Prostate gland (tissue), 2 donors: Measurements from ENCODE around the gene TSPAN11. TPM values are rescaled to one million over a fixed set of nuclear protein-coding genes. Genes with fewer than 3 reads are reported as not detected.
"Not testable (repeated sequence)": the region's sequence is repeated elsewhere in the genome, so short reads cannot be mapped to it uniquely, and the experiment has no call there.

Source experiments
- DNase-seq: peaks from one replicate; pipeline ENCODE4 v3.0.0-alpha.2; 2019; ENCODE audit warnings: low spot score
- H3K27ac ChIP-seq, 2 donors: fragments of 200-600 bp; sonication (generic); 2 replicates each; pipeline ENCODE4 v1.5.1; 2017 to 2019
- H3K27me3 ChIP-seq: fragments of 200-600 bp; sonication (generic); replicated peaks from 2 replicates; pipeline ENCODE4 v1.5.1; 2019; ENCODE audit not compliant: insufficient read depth
- H3K36me3 ChIP-seq, 2 donors: fragments of 200-600 bp; sonication (generic); 1 replicate in 1 of 2; 2 replicates in 1 of 2; pipeline versions ENCODE4 v1.5.1 to v1.8.1; 2017 to 2019
- H3K4me1 ChIP-seq: fragments of 200-600 bp; sonication (generic); replicated peaks from 2 replicates; pipeline ENCODE4 v1.5.1; 2019
- H3K4me3 ChIP-seq, 2 donors: fragments of 200-600 bp; sonication (generic); 2 replicates each; pipeline ENCODE4 v1.5.1; 2017 to 2019
- H3K9me3 ChIP-seq: fragments of 200-600 bp; sonication (generic); 2 replicates; pipeline ENCODE4 v1.5.1; 2017
- CTCF ChIP-seq, 4 experiments: fragments of 200-600 bp in 2 of 4; fragments of 450-650 bp in 2 of 4; sonication (generic) in 2 of 4; IDR thresholded peaks; 1 replicate in 3 of 4; 2 replicates in 1 of 4; pipeline ENCODE4 v1.5.1; 2016 to 2019; ENCODE audit warnings: antibody characterized with exemption in 4 of 4, mild to moderate bottlenecking in 2 of 4, moderate library complexity in 2 of 4
- POLR2A ChIP-seq: fragments of 450-650 bp; IDR thresholded peaks from one replicate; pipeline ENCODE4 v1.6.1; 2016; ENCODE audit warnings: antibody characterized with exemption, mild to moderate bottlenecking
- POLR2AphosphoS5 ChIP-seq: sonication (generic); formaldehyde crosslinking; IDR thresholded peaks from one replicate; pipeline ENCODE4 v1.6.1; 2017; ENCODE audit warnings: antibody characterized with exemption
- WGBS: methylation state at CpG from one replicate; pipeline ENCODE4 v1.1.5; 2018; 5-methylcytosine and 5-hydroxymethylcytosine counted together
- intact Hi-C: fragments of 100-400 bp; cut with DNase I; formaldehyde crosslinking; loops from one replicate; pipeline ENCODE4 v1.14.2; 2022
- total RNA-seq, 2 donors: library from RNA; depleted of rRNA; stranded (reverse); fragments of >200 nt; gene quantifications; one replicate each; pipeline ENCODE4 v1.1.0, GENCODE V29; 2016

The TSPAN11 gene
- total RNA-seq, 2 donors from 2014 or later = 1.0 to 4.1 TPM

GRCh38 chr12:31011336-31011735 lies 84.8 kb downstream of the TSPAN11 start:
- intact Hi-C loops = no loop called here
- WGBS = 81% methylated on average over 4 of the region's 5 CpGs

GRCh38 chr12:31011746-31012566 lies 85.4 kb downstream of the TSPAN11 start:
- H3K9me3 ChIP-seq = no peaks in the 10 kb centered on the region
- WGBS = 91% methylated on average over 11 of the region's 11 CpGs

More at GRCh38 chr12:31011336-31011735, 84.8 kb downstream of the TSPAN11 start:
- no peak for DNase-seq
- H3K36me3 ChIP-seq = no peaks in the 10 kb centered on the region
- no peaks in the 10 kb centered on the region for H3K27me3 ChIP-seq
- TF ChIP-seq CTCF (IDR thresholded peaks at IDR 0.05) (no peak), POLR2A (no peak), POLR2AphosphoS5 (no peak)
- no peak overlapping the region for H3K27ac ChIP-seq
- H3K4me3 ChIP-seq = no peak overlapping the region
- no peaks in the 10 kb centered on the region for H3K4me1 ChIP-seq
- no peaks in the 10 kb centered on the region for H3K9me3 ChIP-seq

GRCh38 chr12:31012567-31012891 lies 86.0 kb downstream of the TSPAN11 start:
- DNase-seq, H3K27ac ChIP-seq, H3K27me3 ChIP-seq, H3K36me3 ChIP-seq, H3K4me3 ChIP-seq, H3K9me3 ChIP-seq, H3K4me1 ChIP-seq, intact Hi-C loops: not testable (repeated sequence)
- 93% methylated on average over 7 of the region's 7 CpGs for WGBS

More at GRCh38 chr12:31011746-31012566, 85.4 kb downstream of the TSPAN11 start:
- no peak for DNase-seq
- H3K4me1 ChIP-seq = no peaks in the 10 kb centered on the region
- intact Hi-C loops = no loop called here
- TF ChIP-seq POLR2AphosphoS5 (no peak), CTCF (IDR thresholded peaks at IDR 0.05) (no peak), POLR2A (no peak)
- H3K36me3 ChIP-seq = no peaks in the 10 kb centered on the region
- no peaks in the 10 kb centered on the region for H3K27me3 ChIP-seq
- no peak overlapping the region for H3K27ac ChIP-seq
- H3K4me3 ChIP-seq = no peak overlapping the region

GRCh38 chr12:31015215-31015614 lies 88.7 kb downstream of the TSPAN11 start:
- intact Hi-C loops = no loop called here
- Histone ChIP-seq H3K4me1 (no peaks in the 10 kb centered on the region), H3K27me3 (no peaks in the 10 kb centered on the region), H3K27ac (no peak overlapping the region), H3K9me3 (no peaks in the 10 kb centered on the region), H3K36me3 (no peaks in the 10 kb centered on the region), H3K4me3 (no peak overlapping the region)
- 91% methylated on average over 13 of the region's 13 CpGs for WGBS
- DNase-seq = no peak
- TF ChIP-seq POLR2AphosphoS5 (no peak), CTCF (IDR thresholded peaks at IDR 0.05) (no peak)

GRCh38 chr12:31016057-31016456 lies 89.5 kb downstream of the TSPAN11 start:
- H3K36me3 ChIP-seq = no peaks in the 10 kb centered on the region
- H3K27me3 ChIP-seq = no peaks in the 10 kb centered on the region
- no peaks in the 10 kb centered on the region for H3K4me1 ChIP-seq
- DNase-seq = no peak
- intact Hi-C loops = no loop called here
- no peak overlapping the region for H3K27ac ChIP-seq
- H3K4me3 ChIP-seq = no peak overlapping the region
- no peaks in the 10 kb centered on the region for H3K9me3 ChIP-seq
- TF ChIP-seq POLR2A (no peak), CTCF (IDR thresholded peaks at IDR 0.05) (no peak), POLR2AphosphoS5 (no peak)
- 91% methylated on average over 9 of the region's 9 CpGs for WGBS
